OCI-M1 (cell line): Measurements from ENCODE around the gene LPP.

Experiments used
- DNase-seq: peaks from one replicate; lab custom pipeline; 2025; lab: John Stamatoyannopoulos, UW

LPP gene

DNA sequence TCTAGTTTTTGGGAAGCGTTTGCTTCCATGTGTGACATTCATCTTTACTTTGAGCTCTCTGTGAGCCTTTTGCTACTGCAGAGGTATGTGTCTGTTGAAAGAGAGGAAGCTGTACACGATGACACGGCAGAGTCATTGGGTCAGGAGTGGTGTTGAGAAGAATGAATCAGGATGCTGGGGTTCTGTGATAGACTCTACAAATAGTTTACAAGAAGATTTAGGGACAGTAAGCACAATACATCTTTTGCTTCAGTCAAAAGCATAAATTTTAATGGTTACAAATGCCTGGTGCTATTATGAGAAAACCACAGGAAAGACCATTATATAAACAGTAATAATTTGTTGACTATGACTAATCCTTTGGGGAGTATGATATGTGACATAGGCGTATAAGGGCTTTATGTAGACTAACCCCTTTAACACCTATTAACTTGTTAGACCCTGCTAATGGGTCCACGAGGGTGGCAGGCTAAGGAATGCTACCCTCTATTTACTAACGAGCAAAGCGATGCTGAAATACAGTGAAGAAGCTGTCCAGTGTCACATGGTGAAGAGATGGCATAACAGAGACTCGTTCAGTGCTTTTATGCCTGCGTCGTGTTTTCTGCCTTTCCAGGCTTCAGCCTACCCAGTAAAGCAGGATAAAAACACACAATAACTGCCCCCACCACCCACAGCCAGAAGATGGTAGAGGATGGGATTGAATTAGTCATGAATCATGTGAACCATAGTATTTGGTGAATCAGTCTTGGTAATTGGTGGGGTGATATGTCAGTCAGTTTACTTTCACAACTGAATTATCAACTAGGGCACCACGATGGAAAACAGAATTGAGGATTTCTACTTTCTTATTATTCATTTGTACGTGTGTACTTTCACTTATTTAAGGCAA is 118.8 kb downstream of the LPP start:
- no peak for DNase-seq

DNA sequence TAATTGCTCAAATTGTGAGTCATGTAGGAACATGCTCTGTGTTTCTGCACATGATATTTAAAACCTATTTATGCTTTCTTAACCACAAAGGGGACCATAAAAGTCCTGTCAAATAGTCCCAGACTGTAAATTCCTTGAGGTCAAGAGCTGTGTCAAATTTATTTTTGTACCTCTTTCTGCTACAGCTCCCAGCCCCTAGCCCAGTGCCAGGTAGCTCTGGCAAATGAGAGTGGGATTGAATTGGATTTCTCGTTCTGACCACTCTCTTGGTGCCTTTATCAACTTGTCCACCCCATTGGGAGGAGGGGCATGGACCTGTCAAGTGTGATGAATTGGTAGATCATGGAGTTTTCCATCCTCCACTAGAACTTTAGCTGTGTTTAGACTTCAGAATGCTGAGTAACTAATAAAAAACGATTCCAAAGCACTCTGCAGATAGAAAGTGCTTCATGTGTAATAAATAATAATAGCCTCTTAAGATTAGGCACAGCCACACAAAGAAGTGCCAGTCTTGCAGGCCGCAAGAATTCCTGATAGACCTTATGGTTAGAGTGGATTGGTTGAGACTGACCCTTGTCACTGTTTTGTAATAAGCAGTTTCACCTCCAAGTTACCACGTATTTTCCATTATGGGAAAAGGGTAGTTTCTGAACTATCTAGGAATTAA is 120.4 kb downstream of the LPP start:
- no peak for DNase-seq

DNA sequence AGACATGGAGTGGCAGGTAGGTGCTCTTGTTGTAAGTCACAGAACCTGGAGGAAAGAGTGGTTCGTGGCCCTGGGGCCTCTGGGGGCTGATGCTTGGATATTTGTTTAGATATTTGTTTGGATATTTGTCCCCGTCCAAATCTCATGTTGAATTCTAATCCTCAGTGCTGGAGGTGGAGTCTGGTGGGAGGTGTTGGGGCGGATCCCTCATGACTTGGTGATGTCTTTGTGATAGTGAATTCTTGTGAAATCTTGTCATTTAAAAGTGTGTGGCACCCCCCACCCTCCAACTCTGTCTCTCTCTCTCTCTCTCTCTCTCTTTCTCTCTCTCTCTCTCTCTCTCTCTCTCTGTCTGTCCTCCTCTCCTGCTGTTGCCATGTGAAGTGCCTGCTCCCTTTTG is 122.4 kb downstream of the LPP start:
- DNase-seq, result no peak

DNA sequence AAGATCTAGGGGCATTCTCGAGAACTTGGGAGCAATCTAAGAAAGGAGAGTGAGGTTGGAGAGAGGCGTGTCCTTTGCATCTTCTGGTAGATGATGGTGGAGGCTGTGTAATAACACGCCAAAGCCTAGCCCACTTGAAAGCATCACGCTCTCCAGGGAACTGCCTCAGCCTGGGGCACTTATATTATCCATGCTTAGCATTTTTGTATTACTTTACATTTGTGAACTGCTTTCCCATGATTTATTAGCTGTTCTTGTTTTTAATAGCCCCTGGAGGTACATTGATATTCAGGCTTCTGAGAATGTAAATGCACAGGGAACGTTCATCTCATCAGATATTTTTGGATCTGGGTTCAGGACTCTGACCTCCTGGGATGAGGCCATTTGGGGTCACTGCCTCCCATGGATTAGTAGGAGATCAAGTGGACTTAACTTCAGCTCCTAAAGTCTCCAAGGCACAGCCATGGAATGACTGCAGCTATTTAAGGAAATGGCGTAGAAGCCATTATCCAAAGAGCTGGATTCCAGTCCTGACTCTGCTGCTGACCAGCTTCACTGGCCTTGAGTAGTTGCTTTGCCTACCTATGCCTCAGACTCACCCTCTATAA is 124.9 kb downstream of the LPP start:
- DNase-seq, result no peak

DNA sequence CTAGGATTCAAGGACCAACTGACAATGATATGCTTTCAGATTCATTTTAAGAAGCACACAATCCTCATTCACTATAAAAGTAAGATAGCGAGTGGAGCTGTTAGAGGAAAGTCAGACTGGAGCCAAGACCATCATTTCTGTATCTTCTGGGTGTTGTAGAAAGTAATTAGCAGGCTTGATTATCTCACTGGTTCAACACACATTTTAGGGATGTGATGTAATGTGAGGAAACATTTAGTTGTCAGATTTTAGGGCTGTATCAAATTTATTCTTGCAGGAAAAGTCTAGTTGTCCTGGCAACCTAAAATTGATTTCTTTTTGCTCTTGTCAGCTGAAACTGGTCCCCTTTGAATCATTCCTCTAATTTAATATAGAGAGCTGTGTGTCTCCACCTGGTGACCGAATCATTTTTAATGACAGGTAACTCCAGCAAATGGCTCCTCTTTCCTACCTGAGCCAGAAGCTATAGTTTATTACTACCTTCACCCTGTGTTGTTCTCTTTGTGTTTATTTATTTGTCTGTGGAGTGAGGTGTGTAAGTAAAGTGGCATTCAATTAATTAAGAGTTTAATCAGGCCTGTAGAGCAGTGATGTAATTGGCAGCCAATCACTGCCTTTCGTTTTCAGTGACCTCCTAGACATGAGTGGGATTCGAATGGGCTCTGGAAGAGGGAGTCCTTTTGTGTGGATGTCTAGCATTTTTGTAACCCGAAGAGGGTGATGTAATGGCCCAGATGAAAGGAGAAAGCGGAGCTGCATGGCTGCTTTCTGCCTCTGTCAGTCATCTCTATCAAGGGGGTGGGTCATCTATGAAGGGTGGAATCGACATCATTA is 125.8 kb downstream of the LPP start:
- DNase-seq, result no peak

DNA sequence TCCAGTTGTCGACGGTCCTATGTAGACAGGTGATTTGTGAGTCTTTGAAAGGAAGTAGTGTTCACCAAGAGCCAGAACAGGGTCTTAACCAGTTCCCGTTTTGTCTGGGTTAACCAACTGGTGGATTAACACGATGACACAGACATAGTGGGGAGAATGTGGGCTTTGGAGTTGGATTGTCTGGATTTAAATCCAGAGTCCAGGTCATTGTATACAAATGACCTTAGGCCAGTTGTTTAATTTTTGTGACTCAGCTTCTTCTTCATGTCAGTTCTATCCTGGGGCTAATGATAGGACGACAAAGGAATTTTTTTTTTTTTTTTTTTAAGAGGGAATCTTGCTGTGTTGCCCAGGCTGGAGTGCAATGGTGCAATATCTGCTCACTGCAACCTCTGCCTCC is 126.7 kb downstream of the LPP start:
- DNase-seq, result no peak

DNA sequence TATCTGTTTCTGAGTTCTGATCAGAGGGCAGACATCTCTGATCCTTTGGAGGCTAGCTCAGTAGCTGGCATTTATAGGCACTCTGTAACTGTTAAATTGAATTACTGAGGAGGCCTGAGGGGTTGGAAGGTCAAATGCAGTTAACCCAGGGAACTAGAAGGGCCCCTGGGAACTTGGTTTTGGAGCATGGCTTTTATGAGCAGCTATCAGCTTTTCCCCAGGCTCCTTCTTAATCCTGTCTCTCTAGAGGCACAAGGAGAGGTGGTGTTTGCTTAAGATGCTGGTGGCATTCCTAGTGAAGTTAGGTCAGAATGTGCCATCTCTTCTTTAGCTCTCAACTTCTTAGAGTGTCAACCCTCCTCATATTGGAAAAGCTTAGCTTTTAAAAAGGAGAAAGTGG is 128.9 kb downstream of the LPP start:
- DNase-seq, result no peak

DNA sequence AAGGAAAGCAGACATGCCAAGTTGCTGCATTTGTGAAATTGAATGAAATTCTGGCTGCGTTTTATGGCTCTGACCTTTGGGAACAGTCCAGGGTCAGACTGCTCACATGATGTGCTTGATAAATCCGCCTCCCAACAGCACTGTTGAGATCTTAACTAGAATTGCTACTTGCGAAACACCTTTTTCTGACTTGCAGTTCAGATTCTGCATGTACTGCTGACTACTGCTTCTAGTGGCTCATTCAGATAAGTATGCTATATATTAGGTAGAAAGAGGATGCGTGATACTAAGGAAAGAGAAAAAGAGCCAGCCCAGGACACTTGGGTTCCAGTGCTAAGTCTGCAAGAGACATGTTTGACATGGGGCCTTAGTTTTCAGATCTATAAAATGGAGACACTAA is 129.4 kb downstream of the LPP start:
- peak; percentile 3 for DNase-seq

DNA sequence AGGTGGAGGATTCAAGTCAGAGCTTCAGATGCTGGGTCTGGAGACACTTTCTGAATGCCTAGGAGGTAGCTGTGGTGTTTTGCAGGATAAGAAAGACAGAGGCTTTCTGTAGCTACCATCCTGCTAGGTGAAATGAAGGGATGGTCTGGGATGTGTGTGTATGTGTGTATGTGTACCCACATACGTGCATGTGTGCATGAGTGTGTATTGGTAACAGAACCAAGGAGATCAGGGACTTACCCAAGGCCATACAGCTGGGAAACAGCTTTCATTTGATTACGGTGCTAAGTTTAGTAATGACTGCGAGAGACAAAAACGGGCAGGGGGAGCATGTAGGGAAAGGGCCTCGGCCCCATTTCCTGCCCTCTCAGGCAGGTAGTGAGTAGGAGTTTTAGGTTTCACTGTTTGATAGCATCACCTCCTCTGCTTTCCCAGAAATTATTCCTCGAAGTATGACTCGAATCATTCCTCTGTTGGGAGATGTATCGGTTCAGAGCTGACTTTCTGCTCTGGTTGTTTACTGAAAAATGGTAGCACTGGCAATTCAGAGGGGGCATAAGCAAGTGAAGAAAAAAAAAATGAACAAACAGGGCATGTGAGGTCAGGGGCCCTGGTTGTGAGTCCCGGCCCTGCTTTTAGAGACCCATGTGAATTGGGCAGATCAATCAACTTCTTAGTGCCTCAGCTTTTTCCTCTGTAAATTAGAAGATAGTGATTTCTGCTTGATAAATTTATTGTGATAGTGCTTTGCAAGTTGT is 130.7 kb downstream of the LPP start:
- no peak for DNase-seq

DNA sequence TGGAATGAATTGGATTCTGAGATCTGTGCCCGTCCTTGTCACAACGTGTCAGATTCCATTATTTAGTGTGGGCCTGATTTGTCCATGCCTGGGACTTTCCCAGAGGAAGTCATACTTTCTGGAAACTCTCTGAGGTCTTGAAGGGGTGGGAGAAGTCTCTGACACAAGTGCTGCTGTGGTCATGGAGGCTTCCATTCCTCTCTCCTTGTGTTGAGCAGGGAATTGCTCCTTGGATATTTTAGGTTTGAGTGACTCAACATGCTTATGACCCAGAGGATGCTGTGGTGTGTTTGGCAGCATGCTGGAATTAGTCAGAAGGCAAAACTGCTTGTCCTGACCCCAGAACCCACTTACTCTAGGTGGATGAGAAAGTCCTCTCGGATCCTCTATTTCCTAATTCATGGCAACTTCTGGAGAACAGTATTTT is 132.1 kb downstream of the LPP start:
- no peak for DNase-seq

DNA sequence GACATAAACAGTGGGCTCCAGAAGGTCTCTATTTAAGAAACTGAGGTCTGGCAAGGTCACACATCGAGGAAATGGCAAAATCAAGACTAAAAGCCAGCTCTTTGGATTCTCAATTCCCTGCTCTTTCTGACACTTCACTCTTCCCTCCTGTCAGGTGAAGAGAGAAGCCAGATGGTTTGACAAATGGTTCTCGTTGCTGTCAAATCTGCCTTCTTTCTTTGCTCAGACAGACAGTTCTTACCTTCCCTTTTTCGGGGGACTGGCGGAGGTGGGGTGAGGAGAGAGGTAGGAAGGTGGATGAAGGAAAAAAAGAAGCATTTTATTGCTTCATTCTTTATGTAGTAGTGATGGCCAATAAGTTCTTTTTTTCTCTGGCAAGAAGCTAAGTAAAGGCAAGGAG is 133.4 kb downstream of the LPP start:
- no peak for DNase-seq

DNA sequence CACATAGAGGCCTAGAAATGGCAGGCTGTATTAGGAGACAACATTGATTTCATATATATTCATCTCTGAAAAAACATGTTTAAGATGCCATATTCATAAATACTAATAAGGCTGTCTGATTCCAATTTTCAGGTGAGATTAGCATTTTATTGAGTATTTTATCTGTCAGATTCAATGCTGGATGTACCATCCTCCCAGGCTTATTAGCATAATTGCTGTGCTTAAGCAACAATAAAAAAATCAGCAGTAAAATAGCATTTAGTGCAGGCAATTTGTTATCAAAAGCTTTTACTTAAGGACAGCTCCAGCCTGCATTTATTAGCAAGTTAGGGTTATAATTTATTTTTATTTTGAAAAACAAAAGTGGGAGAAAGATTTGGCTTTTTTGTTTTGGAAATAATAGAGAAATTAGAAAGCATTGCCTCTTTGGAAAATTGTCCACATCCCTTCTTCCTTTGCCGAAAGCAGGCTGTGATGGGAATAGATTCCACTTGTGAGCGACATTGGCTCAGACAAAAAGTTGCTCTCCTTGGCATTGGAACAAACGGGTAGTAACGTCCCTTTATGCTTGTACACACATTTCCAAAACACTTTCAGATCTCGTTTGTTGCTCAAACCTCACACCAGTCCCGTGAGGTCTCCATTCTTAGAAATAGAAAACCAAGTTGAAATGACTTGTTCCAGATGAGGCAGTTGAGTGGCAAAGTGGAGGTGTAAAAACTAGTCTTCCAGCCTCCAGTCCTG is 134.0 kb downstream of the LPP start:
- no peak for DNase-seq

DNA sequence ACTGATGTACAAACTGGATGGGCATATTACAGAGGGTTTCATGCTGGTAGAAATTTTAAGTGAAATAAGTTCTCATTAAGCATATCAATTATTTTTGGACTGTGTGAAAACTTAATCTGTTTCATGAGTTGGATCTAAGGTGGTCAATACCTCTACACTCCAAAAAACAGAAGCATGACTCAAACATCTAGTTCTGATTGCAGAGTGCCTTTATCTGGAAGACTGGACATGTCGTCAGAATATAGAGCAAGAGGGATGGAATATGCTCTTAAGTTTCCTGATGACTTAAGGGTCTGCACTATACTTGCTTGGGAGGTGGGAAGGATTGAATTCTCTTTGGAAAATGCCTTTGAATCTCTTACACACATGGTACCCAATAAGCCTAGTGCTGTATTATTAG is 138.3 kb downstream of the LPP start:
- no peak for DNase-seq

DNA sequence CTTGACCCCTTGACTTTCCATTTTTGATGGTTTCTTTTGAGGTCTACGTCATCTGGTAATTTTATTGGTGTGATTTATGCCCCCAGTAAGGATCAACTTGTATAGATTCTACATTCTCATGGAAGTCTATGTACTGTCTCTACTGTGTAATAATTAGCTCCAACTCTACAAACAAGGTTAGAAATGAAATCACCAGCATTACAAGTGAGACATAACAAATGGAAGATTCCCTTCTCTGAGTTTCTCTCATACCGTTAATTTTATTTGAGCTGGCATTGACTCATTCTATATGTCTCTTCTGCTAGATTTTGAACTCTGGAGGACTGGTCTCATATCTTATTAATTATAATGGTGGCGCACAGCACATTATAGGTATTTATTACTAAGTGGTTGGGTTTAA is 138.9 kb downstream of the LPP start:
- no peak for DNase-seq

DNA sequence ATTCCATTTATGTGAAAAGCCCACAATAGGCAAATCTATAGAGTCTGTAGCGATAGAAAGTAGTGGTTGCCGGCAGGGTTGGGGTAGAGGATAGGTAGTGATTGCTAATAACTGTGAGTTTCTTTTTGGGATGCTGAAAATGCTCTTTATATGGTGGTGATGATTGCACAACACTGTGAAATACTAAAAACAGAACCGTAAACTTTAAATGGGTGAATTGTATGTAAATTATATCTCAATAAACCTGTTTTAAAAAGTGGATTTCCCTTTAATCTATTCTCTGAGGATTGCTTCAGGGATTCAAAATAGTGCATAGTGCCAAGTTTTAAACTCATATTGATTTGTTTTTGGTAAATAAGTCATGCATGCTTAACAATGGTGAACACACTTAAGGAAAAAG is 140.2 kb downstream of the LPP start:
- DNase-seq, result no peak

DNA sequence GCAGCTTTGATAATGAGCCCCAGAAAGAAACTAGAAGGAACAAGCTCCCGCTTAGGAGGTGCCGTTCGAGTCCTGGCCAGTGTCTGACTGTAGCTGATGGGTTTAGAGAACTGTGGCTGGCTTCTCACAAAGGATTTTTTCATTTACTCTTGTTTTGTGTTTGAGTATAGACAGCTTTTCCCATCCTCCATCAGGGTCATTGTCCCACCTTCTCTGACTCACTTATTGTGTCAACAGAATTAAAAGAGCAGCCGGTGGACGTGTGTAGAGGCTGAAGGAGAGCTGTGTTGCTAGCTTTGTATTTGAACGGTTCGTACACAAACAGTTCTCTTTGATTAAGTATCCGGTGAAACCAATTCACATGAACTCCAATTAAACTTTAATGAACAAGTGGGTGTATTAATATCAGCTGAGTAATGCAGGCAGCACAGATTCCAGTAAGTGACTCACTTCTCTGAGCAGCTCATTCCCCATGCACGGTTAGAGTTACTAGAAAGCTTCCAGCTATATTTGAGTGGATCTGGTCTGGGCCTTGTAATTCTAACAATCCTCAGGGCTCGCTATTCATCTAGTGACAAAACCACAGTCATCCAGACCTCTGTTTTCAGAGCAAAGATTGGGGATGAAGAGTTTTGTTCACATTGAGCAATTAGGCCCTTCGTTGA is 141.0 kb downstream of the LPP start:
- no peak for DNase-seq

DNA sequence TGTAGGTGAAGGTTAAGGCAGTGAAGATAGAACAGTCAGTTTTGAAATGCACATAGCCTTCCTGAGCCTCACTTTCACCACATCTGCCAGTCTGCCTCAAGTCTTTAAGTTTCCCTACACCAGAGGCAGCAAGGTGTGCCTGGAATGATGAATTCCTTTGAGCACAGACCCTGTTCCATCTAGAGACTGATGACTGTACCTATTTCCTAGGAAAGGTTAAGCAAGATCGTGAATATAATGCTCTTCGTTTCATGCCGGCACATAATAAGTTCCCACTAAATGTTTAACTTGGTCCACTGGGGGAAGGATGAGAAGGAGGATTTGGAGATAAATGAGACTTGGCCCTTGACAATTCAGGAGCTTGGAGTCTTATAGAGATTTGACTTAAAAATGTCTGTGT is 141.9 kb downstream of the LPP start:
- no peak for DNase-seq

DNA sequence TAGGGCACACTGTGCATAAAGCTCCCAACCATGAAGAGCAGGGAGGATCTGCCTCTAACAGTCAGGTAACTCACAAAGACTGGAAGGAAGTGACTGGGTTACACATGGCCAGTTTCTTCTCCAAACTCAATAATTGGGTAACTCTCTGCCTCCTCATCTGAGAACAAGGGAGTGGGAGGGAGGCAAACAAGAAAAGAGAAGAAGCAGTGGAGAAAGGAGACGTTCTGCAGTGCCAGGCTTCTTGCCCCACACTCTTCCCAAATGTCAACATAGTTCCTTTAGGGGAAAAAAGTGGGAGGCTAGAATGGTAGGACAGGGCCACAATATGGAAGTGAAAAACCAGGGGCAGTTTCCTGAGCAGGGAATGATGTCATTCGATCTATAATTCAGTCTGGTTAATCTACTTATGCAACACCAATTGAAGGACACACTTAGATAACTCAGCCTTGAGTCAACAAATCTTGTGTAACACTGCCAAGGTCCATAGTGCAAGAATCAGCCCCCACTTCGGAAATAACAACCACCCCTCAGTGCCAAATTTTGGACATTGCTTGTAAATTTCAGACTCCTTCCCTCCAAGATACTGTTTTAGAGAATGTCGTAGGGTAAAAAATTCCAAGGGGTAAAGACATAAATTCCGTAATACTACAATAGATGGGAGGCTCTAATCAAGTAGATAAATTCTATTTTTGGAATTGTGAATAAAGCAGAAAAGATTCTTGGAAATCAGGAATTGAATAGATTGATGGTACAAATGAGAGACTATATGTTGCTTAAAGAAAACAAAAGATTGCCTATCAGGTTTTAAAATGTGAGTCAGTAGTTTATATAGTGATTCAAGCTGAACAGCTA is 143.0 kb downstream of the LPP start:
- peak; percentile 15 for DNase-seq

DNA sequence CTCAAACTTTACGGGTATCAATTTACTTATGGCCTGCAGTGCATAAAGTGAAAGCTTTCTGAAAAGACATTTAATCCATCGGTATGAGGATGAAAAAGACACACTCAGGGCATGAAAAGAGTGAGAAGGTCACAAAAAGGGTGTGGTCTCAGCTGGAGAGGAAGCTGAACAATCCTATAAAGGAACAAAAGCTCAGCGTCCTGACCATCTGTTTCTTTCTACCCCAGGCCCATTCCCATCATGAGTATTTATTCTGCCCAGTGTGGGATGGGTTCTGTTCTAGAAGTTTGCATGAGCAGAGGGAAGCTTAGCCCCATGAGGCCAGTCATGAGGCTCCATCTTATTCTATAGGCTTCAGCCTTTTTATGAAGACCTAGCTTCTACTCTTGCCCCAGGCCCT is 144.6 kb downstream of the LPP start:
- no peak for DNase-seq
